ENCODE measurements around the gene NCKAP5. TPM values are rescaled to one million over a fixed set of nuclear protein-coding genes. Genes with fewer than 3 reads are reported as not detected.

The NCKAP5 gene
- total and polyA plus RNA-seq, 4 donors = 0.57 to 2.8 (median 2.4) TPM

DNA sequence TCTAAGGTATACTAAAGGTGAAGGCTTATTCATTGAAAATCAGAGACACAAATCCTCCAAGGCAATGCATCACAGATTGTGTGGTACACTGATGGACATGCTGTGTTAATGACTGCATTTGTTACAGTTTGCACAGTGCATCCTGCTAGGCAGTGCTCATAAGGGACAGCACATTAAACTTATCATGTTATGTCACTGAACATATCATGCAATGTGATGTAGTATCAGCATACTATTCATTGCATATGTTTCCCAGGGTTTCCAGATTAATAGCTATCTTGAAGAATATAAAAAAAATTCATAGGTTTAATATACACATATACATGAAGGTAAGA, 225.3 kb downstream of the NCKAP5 start:
- Histone ChIP-seq H3K27me3 (ENCODE audit: control insufficient read depth in 4 of 4, insufficient read depth in 4 of 4, low read length in 3 of 4) (no peaks in the 10 kb centered on the region), H3K36me3 (ENCODE audit: control insufficient read depth in 4 of 4, insufficient read depth in 3 of 4, low read depth in 1 of 4, low read length in 3 of 4) (peaks cover 0 to 2% (median 0%) of the 10 kb centered on the region in 4 donors), H3K4me3 (ENCODE audit: low read depth in 1 of 3, low read length in 3 of 3) (no peak overlapping the region), H3K9me3 (ENCODE audit: control insufficient read depth in 4 of 4, low read length in 3 of 4) (no peaks in the 10 kb centered on the region), H3K27ac (ENCODE audit: low read depth in 1 of 2, low read length in 2 of 2) (no peak overlapping the region), H3K9ac (ENCODE audit: low read depth in 1 of 2, low read length in 2 of 2) (no peak overlapping the region), H3K4me1 (ENCODE audit: control insufficient read depth in 4 of 4, insufficient read depth in 4 of 4, low read length in 3 of 4) (no peaks in the 10 kb centered on the region)
- no peak for DNase-seq (ENCODE audit: low spot score)
- TF ChIP-seq, protein P1, sequence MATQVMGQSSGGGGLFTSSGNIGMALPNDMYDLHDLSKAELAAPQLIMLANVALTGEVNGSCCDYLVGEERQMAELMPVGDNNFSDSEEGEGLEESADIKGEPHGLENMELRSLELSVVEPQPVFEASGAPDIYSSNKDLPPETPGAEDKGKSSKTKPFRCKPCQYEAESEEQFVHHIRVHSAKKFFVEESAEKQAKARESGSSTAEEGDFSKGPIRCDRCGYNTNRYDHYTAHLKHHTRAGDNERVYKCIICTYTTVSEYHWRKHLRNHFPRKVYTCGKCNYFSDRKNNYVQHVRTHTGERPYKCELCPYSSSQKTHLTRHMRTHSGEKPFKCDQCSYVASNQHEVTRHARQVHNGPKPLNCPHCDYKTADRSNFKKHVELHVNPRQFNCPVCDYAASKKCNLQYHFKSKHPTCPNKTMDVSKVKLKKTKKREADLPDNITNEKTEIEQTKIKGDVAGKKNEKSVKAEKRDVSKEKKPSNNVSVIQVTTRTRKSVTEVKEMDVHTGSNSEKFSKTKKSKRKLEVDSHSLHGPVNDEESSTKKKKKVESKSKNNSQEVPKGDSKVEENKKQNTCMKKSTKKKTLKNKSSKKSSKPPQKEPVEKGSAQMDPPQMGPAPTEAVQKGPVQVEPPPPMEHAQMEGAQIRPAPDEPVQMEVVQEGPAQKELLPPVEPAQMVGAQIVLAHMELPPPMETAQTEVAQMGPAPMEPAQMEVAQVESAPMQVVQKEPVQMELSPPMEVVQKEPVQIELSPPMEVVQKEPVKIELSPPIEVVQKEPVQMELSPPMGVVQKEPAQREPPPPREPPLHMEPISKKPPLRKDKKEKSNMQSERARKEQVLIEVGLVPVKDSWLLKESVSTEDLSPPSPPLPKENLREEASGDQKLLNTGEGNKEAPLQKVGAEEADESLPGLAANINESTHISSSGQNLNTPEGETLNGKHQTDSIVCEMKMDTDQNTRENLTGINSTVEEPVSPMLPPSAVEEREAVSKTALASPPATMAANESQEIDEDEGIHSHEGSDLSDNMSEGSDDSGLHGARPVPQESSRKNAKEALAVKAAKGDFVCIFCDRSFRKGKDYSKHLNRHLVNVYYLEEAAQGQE (IDR thresholded peaks at IDR 0.05) = no peak
- TF ChIP-seq, protein P2, sequence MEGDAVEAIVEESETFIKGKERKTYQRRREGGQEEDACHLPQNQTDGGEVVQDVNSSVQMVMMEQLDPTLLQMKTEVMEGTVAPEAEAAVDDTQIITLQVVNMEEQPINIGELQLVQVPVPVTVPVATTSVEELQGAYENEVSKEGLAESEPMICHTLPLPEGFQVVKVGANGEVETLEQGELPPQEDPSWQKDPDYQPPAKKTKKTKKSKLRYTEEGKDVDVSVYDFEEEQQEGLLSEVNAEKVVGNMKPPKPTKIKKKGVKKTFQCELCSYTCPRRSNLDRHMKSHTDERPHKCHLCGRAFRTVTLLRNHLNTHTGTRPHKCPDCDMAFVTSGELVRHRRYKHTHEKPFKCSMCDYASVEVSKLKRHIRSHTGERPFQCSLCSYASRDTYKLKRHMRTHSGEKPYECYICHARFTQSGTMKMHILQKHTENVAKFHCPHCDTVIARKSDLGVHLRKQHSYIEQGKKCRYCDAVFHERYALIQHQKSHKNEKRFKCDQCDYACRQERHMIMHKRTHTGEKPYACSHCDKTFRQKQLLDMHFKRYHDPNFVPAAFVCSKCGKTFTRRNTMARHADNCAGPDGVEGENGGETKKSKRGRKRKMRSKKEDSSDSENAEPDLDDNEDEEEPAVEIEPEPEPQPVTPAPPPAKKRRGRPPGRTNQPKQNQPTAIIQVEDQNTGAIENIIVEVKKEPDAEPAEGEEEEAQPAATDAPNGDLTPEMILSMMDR (IDR thresholded peaks at IDR 0.05; ENCODE audit: low read depth, low read length, missing input control) = no peak
- TF ChIP-seq HNF4G (IDR thresholded peaks at IDR 0.05) = no peak
- TF ChIP-seq FOXA2 (IDR thresholded peaks at IDR 0.05) = no peak
- no peak for TF ChIP-seq ATF3 (IDR thresholded peaks at IDR 0.05)
- TF ChIP-seq, protein P3, sequence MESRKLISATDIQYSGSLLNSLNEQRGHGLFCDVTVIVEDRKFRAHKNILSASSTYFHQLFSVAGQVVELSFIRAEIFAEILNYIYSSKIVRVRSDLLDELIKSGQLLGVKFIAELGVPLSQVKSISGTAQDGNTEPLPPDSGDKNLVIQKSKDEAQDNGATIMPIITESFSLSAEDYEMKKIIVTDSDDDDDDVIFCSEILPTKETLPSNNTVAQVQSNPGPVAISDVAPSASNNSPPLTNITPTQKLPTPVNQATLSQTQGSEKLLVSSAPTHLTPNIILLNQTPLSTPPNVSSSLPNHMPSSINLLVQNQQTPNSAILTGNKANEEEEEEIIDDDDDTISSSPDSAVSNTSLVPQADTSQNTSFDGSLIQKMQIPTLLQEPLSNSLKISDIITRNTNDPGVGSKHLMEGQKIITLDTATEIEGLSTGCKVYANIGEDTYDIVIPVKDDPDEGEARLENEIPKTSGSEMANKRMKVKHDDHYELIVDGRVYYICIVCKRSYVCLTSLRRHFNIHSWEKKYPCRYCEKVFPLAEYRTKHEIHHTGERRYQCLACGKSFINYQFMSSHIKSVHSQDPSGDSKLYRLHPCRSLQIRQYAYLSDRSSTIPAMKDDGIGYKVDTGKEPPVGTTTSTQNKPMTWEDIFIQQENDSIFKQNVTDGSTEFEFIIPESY (IDR thresholded peaks at IDR 0.05) = no peak
- TF ChIP-seq SP1 (IDR thresholded peaks at IDR 0.05) = no peak
- TF ChIP-seq JUND (IDR thresholded peaks at IDR 0.05) = no peak
- no peak for TF ChIP-seq YY1 (IDR thresholded peaks at IDR 0.05)
- no peak for TF ChIP-seq RAD21 (IDR thresholded peaks at IDR 0.05)
- no peak for TF ChIP-seq HNF4A (conservative IDR thresholded peaks at IDR 0.05)

- Histone ChIP-seq H3K4me1 (ENCODE audit: control insufficient read depth in 4 of 4, insufficient read depth in 4 of 4, low read length in 3 of 4) (no peaks in the 10 kb centered on the region), H3K36me3 (ENCODE audit: control insufficient read depth in 4 of 4, insufficient read depth in 3 of 4, low read depth in 1 of 4, low read length in 3 of 4) (peaks cover 0 to 2% (median 0%) of the 10 kb centered on the region in 4 donors), H3K9me3 (ENCODE audit: control insufficient read depth in 4 of 4, low read length in 3 of 4) (no peaks in the 10 kb centered on the region), H3K9ac (ENCODE audit: low read depth in 1 of 2, low read length in 2 of 2) (no peak overlapping the region), H3K27ac (ENCODE audit: low read depth in 1 of 2, low read length in 2 of 2) (no peak overlapping the region), H3K27me3 (ENCODE audit: control insufficient read depth in 4 of 4, insufficient read depth in 4 of 4, low read length in 3 of 4) (no peaks in the 10 kb centered on the region), H3K4me3 (ENCODE audit: low read depth in 1 of 3, low read length in 3 of 3) (no peak overlapping the region)
- no peak for DNase-seq (ENCODE audit: low spot score)
- 87% methylated on average over 2 of the region's 2 CpGs for WGBS
- TF ChIP-seq, protein P2 (IDR thresholded peaks at IDR 0.05; ENCODE audit: low read depth, low read length, missing input control) = no peak
- TF ChIP-seq HNF4G (IDR thresholded peaks at IDR 0.05) = no peak
- no peak for TF ChIP-seq RXRA (IDR thresholded peaks at IDR 0.05)
- no peak for TF ChIP-seq FOXA1 (IDR thresholded peaks at IDR 0.05)
- TF ChIP-seq RAD21 (IDR thresholded peaks at IDR 0.05) = no peak
- TF ChIP-seq ATF3 (IDR thresholded peaks at IDR 0.05) = no peak
- TF ChIP-seq EGR1 (IDR thresholded peaks at IDR 0.05; ENCODE audit: low read depth in 2 of 2) = no peak
- TF ChIP-seq, protein P4, sequence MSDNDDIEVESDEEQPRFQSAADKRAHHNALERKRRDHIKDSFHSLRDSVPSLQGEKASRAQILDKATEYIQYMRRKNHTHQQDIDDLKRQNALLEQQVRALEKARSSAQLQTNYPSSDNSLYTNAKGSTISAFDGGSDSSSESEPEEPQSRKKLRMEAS (IDR thresholded peaks at IDR 0.05) = no peak
- TF ChIP-seq, protein P3 (IDR thresholded peaks at IDR 0.05) = no peak
- TF ChIP-seq HNF4A (conservative IDR thresholded peaks at IDR 0.05) = no peak
- TF ChIP-seq TAF1 (conservative IDR thresholded peaks at IDR 0.05) = no peak
- TF ChIP-seq YY1 (IDR thresholded peaks at IDR 0.05) = no peak
- TF ChIP-seq JUND (IDR thresholded peaks at IDR 0.05) = no peak
Measured at GRCh38 chr2:133342286-133343017, 225.8 kb downstream of the NCKAP5 start.
